Psoas muscle (tissue), 8 donors: ENCODE data around the gene HOXA5. TPM values are rescaled to one million over a fixed set of nuclear protein-coding genes. Genes with fewer than 3 reads are reported as not detected.

Experiments
- ATAC-seq, 4 donors: fragments of 200-7000 bp; cut with Tn5 transposase; one replicate each; pipeline ENCODE4 v1.9.1; 2020; ENCODE audit warnings: moderate library complexity in 3 of 4, mild to moderate bottlenecking in 2 of 4
- DNase-seq, 2 donors: peaks; one replicate each; pipeline ENCODE4 v3.0.0-alpha.2; 2020
- H3K27ac ChIP-seq: fragments of 200-600 bp; one replicate; pipeline ENCODE4 v1.8.0; 2022
- H3K27me3 ChIP-seq, 3 donors: fragments of 200-600 bp in 1 of 3; one replicate each; pipeline versions ENCODE4 v1.6.1 to v1.8.0; 2013 to 2022; ENCODE audit warnings: low read length in 2 of 3, mild to moderate bottlenecking in 2 of 3, moderate library complexity in 1 of 3; ENCODE audit not compliant: insufficient read depth in 3 of 3
- H3K36me3 ChIP-seq, 2 donors: fragments of 200-600 bp in 1 of 2; one replicate each; pipeline versions ENCODE4 v1.6.1 to v1.8.0; 2013 to 2022; ENCODE audit warnings: low read depth in 1 of 2, mild to moderate bottlenecking in 1 of 2, moderate library complexity in 1 of 2; ENCODE audit not compliant: insufficient read depth in 1 of 2
- H3K4me1 ChIP-seq: fragments of 200-600 bp; one replicate; pipeline ENCODE4 v1.8.0; 2022
- H3K4me3 ChIP-seq: fragments of 200-600 bp; one replicate; pipeline ENCODE4 v1.8.0; 2022; ENCODE audit warnings: mild to moderate bottlenecking
- H3K9me3 ChIP-seq: fragments of 200-600 bp; one replicate; pipeline ENCODE4 v1.8.0; 2022
- CTCF ChIP-seq: fragments of 200-600 bp; IDR thresholded peaks from one replicate; pipeline ENCODE4 v1.8.0; 2022; ENCODE audit warnings: antibody characterized with exemption
- WGBS, 3 donors: extraction: QIAGEN DNeasy Blood & Tissue Kit; methylation state at CpG; one replicate each; pipeline versions ENCODE4 v1.1.6 to v1.1.7; 2013; 5-methylcytosine and 5-hydroxymethylcytosine counted together
- intact Hi-C, 2 donors: fragments of 100-400 bp; cut with DNase I; formaldehyde crosslinking; loops; one replicate each; pipeline versions ENCODE4 v1.11.0 to v1.14.2; 2022
- polyA plus RNA-seq, 3 donors: library from polyadenylated mRNA; stranded (reverse); fragments of 200-250 nt; gene quantifications; one replicate each; pipeline ENCODE4 v1.2.3, GENCODE V29; 2013
- total RNA-seq, 4 donors: library from RNA; stranded (reverse); fragmentation: NEBNext Ultra II Directional in 2 of 4; extraction: Animal tissue kit (Norgen Biotek cat#: 25700) in 2 of 4; gene quantifications; one replicate each; pipeline versions ENCODE4 v1.2.1 to v1.2.4, GENCODE V29; 2021 to 2023
- donor health status: healthy with polysubstance abuse.
- donor health status: DM: no; HTN: no; CAD: no; lungs with moderate emphysema.
- donor health status: Bipolar disorder and iron deficiency.
- donor health status: healthy.
- donor health status: DM: yes; HTN: yes; CAD: no.
- donor health status: DM: no; HTN: no; CAD: no.
- donor health status: DM: no; HTN: no; CAD: no.
- donor health status: DM: yes; HTN: yes; CAD: no.

HOXA5 gene
- total and polyA plus RNA-seq, 7 donors: 2.6 to 18.8 (median 6.6) TPM

GRCh38 chr7:27181795-27182275 lies 38.4 kb upstream of the HOXA5 start:
- 77 to 90% (median 83%) methylated on average over 4 of the region's 4 CpGs for WGBS, 3 donors
- Histone ChIP-seq H3K4me1 (peaks cover 33% of the 10 kb centered on the region), H3K27me3 (peaks cover 0 to 55% (median 7%) of the 10 kb centered on the region in 3 donors), H3K4me3 (no peak overlapping the region), H3K9me3 (no peaks in the 10 kb centered on the region), H3K36me3 (no peaks in the 10 kb centered on the region), H3K27ac (no peak overlapping the region)
- TF ChIP-seq CTCF: no peak
- DNase-seq (no peak), ATAC-seq (no peak)
- intact Hi-C loops: no loop called here

GRCh38 chr7:27180431-27181420 lies 37.2 kb upstream of the HOXA5 start:
- Histone ChIP-seq H3K4me3 (no peak overlapping the region), H3K4me1 (peaks cover 36% of the 10 kb centered on the region), H3K27ac (no peak overlapping the region), H3K36me3 (no peaks in the 10 kb centered on the region), H3K9me3 (no peaks in the 10 kb centered on the region), H3K27me3 (peaks cover 0 to 45% (median 4%) of the 10 kb centered on the region in 3 donors)
- WGBS, 3 donors: 88 to 92% (median 88%) methylated on average over 12 of the region's 12 CpGs
- ATAC-seq (no peak), DNase-seq (peak in 1 of 2 donors; percentile 52)
- no peak for TF ChIP-seq CTCF
- intact Hi-C loops: no loop called here

- peak; percentile 72 to 90 for DNase-seq
- peak overlapping the region; percentile 92 for H3K27ac ChIP-seq
- peak; percentile 71 to 72 (median 72) for ATAC-seq
- H3K4me1 ChIP-seq: peaks cover 33% of the 10 kb centered on the region
- no peaks in the 10 kb centered on the region for H3K9me3 ChIP-seq
- intact Hi-C loops: no loop called here
- H3K36me3 ChIP-seq: no peaks in the 10 kb centered on the region
- H3K4me3 ChIP-seq: peak overlapping the region; percentile 79
- peaks cover 0 to 35% (median 4%) of the 10 kb centered on the region in 3 donors for H3K27me3 ChIP-seq
- TF ChIP-seq CTCF: peak; percentile 93
- 15 to 19% (median 17%) methylated on average over 56 of the region's 56 CpGs for WGBS, 3 donors
Measured at GRCh38 chr7:27179503-27180430, 36.3 kb upstream of the HOXA5 start.

GRCh38 chr7:27179030-27179429 lies 35.5 kb upstream of the HOXA5 start:
- ATAC-seq (no peak), DNase-seq (no peak)
- H3K27ac ChIP-seq: peak overlapping the region; percentile 92
- peak overlapping the region; percentile 79 for H3K4me3 ChIP-seq
- H3K27me3 ChIP-seq: peaks cover 0 to 28% (median 4%) of the 10 kb centered on the region in 3 donors
- H3K4me1 ChIP-seq: peaks cover 33% of the 10 kb centered on the region
- no peaks in the 10 kb centered on the region for H3K9me3 ChIP-seq
- intact Hi-C loops: no loop called here
- no peaks in the 10 kb centered on the region for H3K36me3 ChIP-seq
- WGBS, 3 donors: 31 to 45% (median 41%) methylated on average over 14 of the region's 14 CpGs
- TF ChIP-seq CTCF: no peak
